HCT116 (cell line): ENCODE measurements around the gene TRMT10C. TPM values are rescaled to one million over a fixed set of nuclear protein-coding genes. Genes with fewer than 3 reads are reported as not detected.

ENCODE experiments used
- ATAC-seq: fragments of 200-7000 bp; cut with Tn5 transposase; 2 replicates; pipeline ENCODE4 v1.9.1; 2020; ENCODE audit warnings: mild to moderate bottlenecking, moderate library complexity
- BruUV-seq: library from RNA; stranded (reverse); fragments of 400-500 nt; replicated peaks from 2 replicates; lab custom pipeline; 2021; lab: Mats Ljungman, UMichigan
- CTCF ChIA-PET: fragments of 300-600 bp; sonication (Branson Sonifier 250); formaldehyde crosslinking; loops from one replicate; lab custom pipeline; 2021; ENCODE audit warnings: antibody characterized with exemption; lab: Charles Lee
- POLR2A ChIA-PET: fragments of 300-600, 350-600 bp; sonication (Branson Sonifier 250); formaldehyde crosslinking; loops from one replicate; lab custom pipeline; 2021; ENCODE audit warnings: antibody characterized with exemption; lab: Charles Lee
- RAD21 ChIA-PET, 2 experiments: fragments of 300-600 bp; sonication (Branson Sonifier 250); formaldehyde crosslinking; loops; one replicate each; lab custom pipeline; 2023; ENCODE audit warnings: low total read pairs in 2 of 2; ENCODE audit not compliant: uncharacterized antibody in 2 of 2, unreplicated experiment in 2 of 2, low non-redundant PET in 1 of 2; lab: Charles Lee
- DNase-seq: peaks from one replicate; pipeline ENCODE4 v3.0.0-alpha.2; 2010; ENCODE audit warnings: low read depth, low spot score
- H2AFZ ChIP-seq: fragments of 200-600 bp; shearing (Covaris generic), sonication (generic); 2 replicates; pipeline ENCODE4 v1.6.1; 2017; ENCODE audit warnings: low read depth, mixed run types, mixed read lengths, antibody characterized with exemption, low read length; ENCODE audit not compliant: poor library complexity, severe bottlenecking
- H3K27ac ChIP-seq: 2 replicates; pipeline ENCODE4 v1.5.1; 2012; ENCODE audit warnings: low read depth, low read length
- H3K27me3 ChIP-seq: fragments of 200-600 bp; sonication (generic); 2 replicates; pipeline ENCODE4 v1.6.1; 2016; ENCODE audit warnings: mixed run types, low read length, mixed read lengths; ENCODE audit not compliant: insufficient read depth
- H3K36me3 ChIP-seq, 2 experiments: fragments of 200-500 bp in 1 of 2; fragments of 200-600 bp in 1 of 2; sonication (Bioruptor generic) in 1 of 2; sonication (generic) in 1 of 2; 2 replicates each; pipeline versions ENCODE4 v1.5.1 to v1.6.1; 2014 to 2016; ENCODE audit warnings: low read length in 2 of 2, inconsistent platforms in 1 of 2, mixed read lengths in 1 of 2, mixed run types in 1 of 2; ENCODE audit not compliant: insufficient read depth in 2 of 2, control insufficient read depth in 1 of 2
- H3K4me1 ChIP-seq, 2 experiments: fragments of 200-600 bp in 1 of 2; sonication (generic) in 1 of 2; 2 replicates each; pipeline versions ENCODE4 v1.5.1 to v1.6.1; 2012 to 2017; ENCODE audit warnings: low read length in 2 of 2, inconsistent platforms in 1 of 2, mild to moderate bottlenecking in 1 of 2, mixed read lengths in 1 of 2, mixed run types in 1 of 2, moderate library complexity in 1 of 2; ENCODE audit not compliant: insufficient read depth in 2 of 2, control insufficient read depth in 1 of 2
- H3K4me2 ChIP-seq: fragments of 200-600 bp; sonication (generic); 2 replicates; pipeline ENCODE4 v1.6.1; 2017; ENCODE audit warnings: mixed run types, low read length, mixed read lengths
- H3K4me3 ChIP-seq, 2 experiments: fragments of 200-600 bp in 1 of 2; sonication (generic) in 1 of 2; replicated peaks in 1 of 2; 2 replicates each; pipeline ENCODE4 v1.5.1; 2011 to 2016; ENCODE audit warnings: low read length in 2 of 2, control low read depth in 1 of 2, low read depth in 1 of 2, mild to moderate bottlenecking in 1 of 2, mixed read lengths in 1 of 2, mixed run types in 1 of 2
- H3K79me2 ChIP-seq: fragments of 200-600 bp; sonication (generic); 2 replicates; pipeline ENCODE4 v1.6.1; 2017; ENCODE audit warnings: mild to moderate bottlenecking, mixed run types, low read length, moderate library complexity, mixed read lengths; ENCODE audit not compliant: insufficient read depth
- H3K9ac ChIP-seq: fragments of 200-600 bp; sonication (generic); 2 replicates; pipeline ENCODE4 v1.6.1; 2016; ENCODE audit warnings: low read length, mixed read lengths
- H3K9me2 ChIP-seq: fragments of 200-600 bp; sonication (generic), shearing (Covaris generic); 2 replicates; pipeline ENCODE4 v1.6.1; 2017; ENCODE audit warnings: mixed run types, mild to moderate bottlenecking, moderate library complexity; ENCODE audit not compliant: insufficient read depth
- H3K9me3 ChIP-seq, 2 experiments: fragments of 200-500 bp in 1 of 2; fragments of 200-600 bp in 1 of 2; sonication (Bioruptor generic) in 1 of 2; sonication (generic) in 1 of 2; 2 replicates each; pipeline ENCODE4 v1.6.1; 2014 to 2017; ENCODE audit warnings: low read length in 2 of 2, mixed read lengths in 2 of 2, inconsistent platforms in 1 of 2, low read depth in 1 of 2, mild to moderate bottlenecking in 1 of 2, mixed run types in 1 of 2, moderate library complexity in 1 of 2; ENCODE audit not compliant: control insufficient read depth in 1 of 2, insufficient read depth in 1 of 2
- H4K20me1 ChIP-seq: fragments of 200-600 bp; sonication (generic), shearing (Covaris generic); 2 replicates; pipeline ENCODE4 v1.6.1; 2017; ENCODE audit warnings: mixed run types, mild to moderate bottlenecking, moderate library complexity; ENCODE audit not compliant: insufficient read depth
- CBX3 ChIP-seq: IDR thresholded peaks from 2 replicates; pipeline ENCODE4 v1.6.1; 2012; ENCODE audit warnings: low read depth
- EGR1 ChIP-seq: IDR thresholded peaks from 2 replicates; pipeline ENCODE4 v1.6.1; 2012; ENCODE audit warnings: low read depth
- ELF1 ChIP-seq: IDR thresholded peaks from 2 replicates; pipeline ENCODE4 v1.6.1; 2012; ENCODE audit warnings: low read depth, borderline replicate concordance
- EZH2 ChIP-seq: fragments of 200-600 bp; sonication (generic); IDR thresholded peaks from 2 replicates; pipeline ENCODE4 v1.6.1; 2017; ENCODE audit warnings: antibody characterized with exemption, mixed run types
- MAX ChIP-seq: IDR thresholded peaks from 2 replicates; pipeline ENCODE4 v1.6.1; 2012
- POLR2A ChIP-seq: IDR thresholded peaks from 2 replicates; pipeline ENCODE4 v1.7.0; 2011; ENCODE audit warnings: borderline replicate concordance; ENCODE audit not compliant: insufficient read depth, insufficient read length; ENCODE audit errors: extremely low read depth
- REST ChIP-seq: IDR thresholded peaks from 2 replicates; pipeline ENCODE4 v1.6.1; 2012; ENCODE audit warnings: low read depth
- SP1 ChIP-seq: IDR thresholded peaks from 2 replicates; pipeline ENCODE4 v1.6.1; 2012; ENCODE audit warnings: low read depth
- SRF ChIP-seq: IDR thresholded peaks from 2 replicates; pipeline ENCODE4 v1.6.1; 2012; ENCODE audit warnings: low read depth
- YY1 ChIP-seq: IDR thresholded peaks from 2 replicates; pipeline ENCODE4 v1.6.1; 2011; ENCODE audit warnings: low read length, low read depth, moderate library complexity, mild to moderate bottlenecking; ENCODE audit not compliant: insufficient replicate concordance; ENCODE audit errors: extremely low read depth
- ZNF274 ChIP-seq: fragments of 200-500 bp; sonication (Bioruptor generic); IDR thresholded peaks from 2 replicates; pipeline ENCODE4 v1.6.1; 2014; ENCODE audit warnings: mild to moderate bottlenecking, low read depth, low read length, inconsistent platforms
- intact Hi-C: fragments of 100-400 bp; cut with micrococcal nuclease; formaldehyde crosslinking; loops from 2 replicates; pipeline ENCODE4 v1.10.0; 2022
- total RNA-seq: library from RNA; stranded (reverse); gene quantifications from one replicate; pipeline ENCODE4 v1.2.1, GENCODE V29; 2021; ENCODE audit not compliant: unreplicated experiment
- TF ChIP-seq, protein P1 (sequence below), 3 experiments: fragments of 200-600 bp in 1 of 3; sonication (generic) in 1 of 3; IDR thresholded peaks in 2 of 3; conservative IDR thresholded peaks in 1 of 3; 2 replicates each; pipeline ENCODE4 v1.5.1; 2012 to 2017; ENCODE audit warnings: low read depth in 2 of 3, low read length in 2 of 3, antibody characterized with exemption in 1 of 3, borderline replicate concordance in 1 of 3, control low read depth in 1 of 3, mild to moderate bottlenecking in 1 of 3, mixed read lengths in 1 of 3, mixed run types in 1 of 3, moderate library complexity in 1 of 3; ENCODE audit not compliant: insufficient read depth in 1 of 3

Gene TRMT10C
- total RNA-seq, 1 experiment from 2014 or later = 36.4 TPM

DNA sequence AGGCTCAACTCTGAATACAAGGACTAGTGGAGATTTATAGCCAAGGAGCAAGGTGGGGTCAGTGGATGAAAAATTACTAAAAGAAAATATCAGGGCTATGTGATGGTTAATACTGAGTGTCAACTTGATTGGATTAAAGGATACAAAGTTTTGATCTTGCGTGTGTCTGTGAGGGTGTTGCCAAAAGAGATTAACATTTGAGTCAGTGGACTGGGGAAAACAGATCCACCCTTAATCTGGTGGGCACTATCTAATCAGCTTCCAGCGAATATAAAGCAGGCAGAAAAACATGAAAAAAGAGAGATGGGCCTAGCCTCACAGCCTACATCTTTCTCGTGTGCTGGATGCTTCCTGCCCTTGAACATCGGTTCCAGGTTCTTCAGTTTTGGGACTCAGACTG, 34.2 kb upstream of the TRMT10C start:
- ChIA-PET CTCF (no interaction called here), POLR2A (no interaction called here), RAD21 (no interaction called here)
- Histone ChIP-seq H3K9ac (no peak overlapping the region), H3K36me3 (no peaks in the 10 kb centered on the region), H2AFZ (no peak overlapping the region), H4K20me1 (no peaks in the 10 kb centered on the region), H3K27me3 (no peaks in the 10 kb centered on the region), H3K79me2 (no peaks in the 10 kb centered on the region), H3K4me2 (no peak overlapping the region), H3K27ac (no peak overlapping the region), H3K4me1 (no peaks in the 10 kb centered on the region), H3K9me2 (no peaks in the 10 kb centered on the region), H3K9me3 (no peaks in the 10 kb centered on the region), H3K4me3 (no peak overlapping the region)
- DNase-seq (no peak), ATAC-seq (no peak)
- BruUV-seq = no TSS peak
- intact Hi-C loops = no loop called here
- TF ChIP-seq POLR2A (no peak), REST (no peak), CBX3 (no peak), SRF (no peak), YY1 (no peak), MAX (no peak), EZH2 (no peak), ZNF274 (no peak), SP1 (no peak), ELF1 (no peak), EGR1 (no peak)
- TF ChIP-seq, protein P1, sequence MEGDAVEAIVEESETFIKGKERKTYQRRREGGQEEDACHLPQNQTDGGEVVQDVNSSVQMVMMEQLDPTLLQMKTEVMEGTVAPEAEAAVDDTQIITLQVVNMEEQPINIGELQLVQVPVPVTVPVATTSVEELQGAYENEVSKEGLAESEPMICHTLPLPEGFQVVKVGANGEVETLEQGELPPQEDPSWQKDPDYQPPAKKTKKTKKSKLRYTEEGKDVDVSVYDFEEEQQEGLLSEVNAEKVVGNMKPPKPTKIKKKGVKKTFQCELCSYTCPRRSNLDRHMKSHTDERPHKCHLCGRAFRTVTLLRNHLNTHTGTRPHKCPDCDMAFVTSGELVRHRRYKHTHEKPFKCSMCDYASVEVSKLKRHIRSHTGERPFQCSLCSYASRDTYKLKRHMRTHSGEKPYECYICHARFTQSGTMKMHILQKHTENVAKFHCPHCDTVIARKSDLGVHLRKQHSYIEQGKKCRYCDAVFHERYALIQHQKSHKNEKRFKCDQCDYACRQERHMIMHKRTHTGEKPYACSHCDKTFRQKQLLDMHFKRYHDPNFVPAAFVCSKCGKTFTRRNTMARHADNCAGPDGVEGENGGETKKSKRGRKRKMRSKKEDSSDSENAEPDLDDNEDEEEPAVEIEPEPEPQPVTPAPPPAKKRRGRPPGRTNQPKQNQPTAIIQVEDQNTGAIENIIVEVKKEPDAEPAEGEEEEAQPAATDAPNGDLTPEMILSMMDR (IDR thresholded peaks at IDR 0.05 in 2 of 3, conservative IDR thresholded peaks at IDR 0.05 in 1 of 3; ENCODE audit: borderline replicate concordance in 1 of 3, insufficient read depth in 1 of 3, low read depth in 2 of 3, low read length in 2 of 3) = no peak
